Tibial nerve (tissue), 3 donors: Measurements from ENCODE around the gene ZKSCAN3.

Experiments used
- CTCF ChIP-seq, 5 experiments: fragments of 200-600 bp in 3 of 5; fragments of 450-650 bp in 2 of 5; sonication (generic) in 3 of 5; IDR thresholded peaks; one replicate each; pipeline ENCODE4 v1.5.1; 2016 to 2019; ENCODE audit warnings: antibody characterized with exemption in 5 of 5, mild to moderate bottlenecking in 3 of 5, moderate library complexity in 2 of 5
- POLR2A ChIP-seq, 2 donors: fragments of 450-650 bp; IDR thresholded peaks; one replicate each; pipeline ENCODE4 v1.6.1; 2017; ENCODE audit warnings: antibody characterized with exemption in 2 of 2, mild to moderate bottlenecking in 2 of 2, moderate library complexity in 2 of 2

- TF ChIP-seq CTCF (IDR thresholded peaks at IDR 0.05) (no peak), POLR2A (IDR thresholded peaks at IDR 0.05) (no peak)
Observed at GRCh38 chr6:28340310-28341095, 9.2 kb upstream of the ZKSCAN3 start.
